A673 (cell line): Measurements from ENCODE around the gene SYNE1.

ENCODE experiments used
- EZH2 ChIP-seq: fragments of 200-600 bp; sonication (generic); IDR thresholded peaks from 2 replicates; pipeline ENCODE4 v1.6.1; 2017; ENCODE audit warnings: borderline replicate concordance, low read depth, mild to moderate bottlenecking, mixed read lengths, antibody characterized with exemption, low read length; ENCODE audit not compliant: poor library complexity, severe bottlenecking
- TF ChIP-seq, protein P1 (sequence below): fragments of 300-800, 200-600 bp; sonication (generic); conservative IDR thresholded peaks from 2 replicates; pipeline ENCODE4 v1.5.1; 2017; ENCODE audit warnings: low read depth, mild to moderate bottlenecking, antibody characterized with exemption, low read length, moderate library complexity, mixed read lengths

- TF ChIP-seq, protein P1, sequence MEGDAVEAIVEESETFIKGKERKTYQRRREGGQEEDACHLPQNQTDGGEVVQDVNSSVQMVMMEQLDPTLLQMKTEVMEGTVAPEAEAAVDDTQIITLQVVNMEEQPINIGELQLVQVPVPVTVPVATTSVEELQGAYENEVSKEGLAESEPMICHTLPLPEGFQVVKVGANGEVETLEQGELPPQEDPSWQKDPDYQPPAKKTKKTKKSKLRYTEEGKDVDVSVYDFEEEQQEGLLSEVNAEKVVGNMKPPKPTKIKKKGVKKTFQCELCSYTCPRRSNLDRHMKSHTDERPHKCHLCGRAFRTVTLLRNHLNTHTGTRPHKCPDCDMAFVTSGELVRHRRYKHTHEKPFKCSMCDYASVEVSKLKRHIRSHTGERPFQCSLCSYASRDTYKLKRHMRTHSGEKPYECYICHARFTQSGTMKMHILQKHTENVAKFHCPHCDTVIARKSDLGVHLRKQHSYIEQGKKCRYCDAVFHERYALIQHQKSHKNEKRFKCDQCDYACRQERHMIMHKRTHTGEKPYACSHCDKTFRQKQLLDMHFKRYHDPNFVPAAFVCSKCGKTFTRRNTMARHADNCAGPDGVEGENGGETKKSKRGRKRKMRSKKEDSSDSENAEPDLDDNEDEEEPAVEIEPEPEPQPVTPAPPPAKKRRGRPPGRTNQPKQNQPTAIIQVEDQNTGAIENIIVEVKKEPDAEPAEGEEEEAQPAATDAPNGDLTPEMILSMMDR: no peak
- no peak for TF ChIP-seq EZH2
Measured at GRCh38 chr6:152310371-152310954, 326.7 kb downstream of the SYNE1 start.
